H1 (cell line): Measurements from ENCODE around the gene CHAC2. TPM values are rescaled to one million over a fixed set of nuclear protein-coding genes. Genes with fewer than 3 reads are reported as not detected.

Experiments used
- CTCF ChIA-PET: fragments of 300-600 bp; sonication (Branson Sonifier 250); formaldehyde crosslinking; loops from one replicate; lab custom pipeline; 2021; ENCODE audit not compliant: partially characterized antibody; lab: Charles Lee
- POLR2A ChIA-PET: fragments of 300-600 bp; sonication (Branson Sonifier 250); formaldehyde crosslinking; loops from one replicate; lab custom pipeline; 2021; ENCODE audit warnings: inconsistent platforms; ENCODE audit not compliant: partially characterized antibody; lab: Charles Lee
- DNase-seq, 2 experiments: peaks; one replicate each; pipeline versions ENCODE4 v3.0.0 to v3.0.0-alpha.2; 2010 to 2022; ENCODE audit warnings: low spot score in 2 of 2, low read depth in 1 of 2, mixed read lengths in 1 of 2
- FAIRE-seq: peaks from 2 replicates; lab custom pipeline; 2011; peaks lifted over from hg19 to GRCh38; lab: Jason Lieb, UNC
- H2AFZ ChIP-seq: 2 replicates; pipeline ENCODE4 v1.8.1; 2012; ENCODE audit warnings: low read length, inconsistent platforms
- H2AK5ac ChIP-seq: 2 replicates; pipeline ENCODE4 v1.6.1; 2013; ENCODE audit warnings: low read depth, low read length
- H2BK120ac ChIP-seq: replicated peaks from 2 replicates; pipeline ENCODE3; 2013; ENCODE audit warnings: low read depth, low read length, inconsistent platforms
- H2BK12ac ChIP-seq: 2 replicates; pipeline ENCODE4 v1.6.1; 2013; ENCODE audit warnings: low read depth, low read length
- H2BK15ac ChIP-seq: 2 replicates; pipeline ENCODE4 v1.6.1; 2013; ENCODE audit warnings: low read length
- H2BK20ac ChIP-seq: 2 replicates; pipeline ENCODE4 v1.6.1; 2013; ENCODE audit warnings: low read length
- H2BK5ac ChIP-seq: 2 replicates; pipeline ENCODE4 v1.6.1; 2013; ENCODE audit warnings: low read depth, low read length
- H3K14ac ChIP-seq: 2 replicates; pipeline ENCODE4 v1.6.1; 2013; ENCODE audit warnings: inconsistent platforms; ENCODE audit not compliant: insufficient read length
- H3K18ac ChIP-seq: 2 replicates; pipeline ENCODE4 v1.6.1; 2013; ENCODE audit warnings: low read length; ENCODE audit errors: extremely low read depth
- H3K23ac ChIP-seq: 2 replicates; pipeline ENCODE4 v1.6.1; 2013; ENCODE audit warnings: inconsistent platforms; ENCODE audit not compliant: insufficient read length
- H3K23me2 ChIP-seq: 2 replicates; pipeline ENCODE4 v1.6.1; 2013; ENCODE audit warnings: low read depth, low read length
- H3K27ac ChIP-seq: 2 replicates; pipeline ENCODE4 v1.6.1; 2011; ENCODE audit warnings: low read depth, low read length, inconsistent platforms
- H3K27me3 ChIP-seq, 4 experiments: replicated peaks in 1 of 4; 1 replicate in 1 of 4; 2 replicates in 3 of 4; pipeline versions ENCODE4 v1.6.1 to v1.8.1; 2011 to 2013; ENCODE audit warnings: low read length in 3 of 4, mild to moderate bottlenecking in 3 of 4, inconsistent platforms in 2 of 4, mixed read lengths in 2 of 4, moderate library complexity in 1 of 4; ENCODE audit not compliant: control insufficient read depth in 3 of 4, insufficient read depth in 3 of 4; ENCODE audit errors: extremely low read depth in 1 of 4
- H3K36me3 ChIP-seq, 4 experiments: 2 replicates each; pipeline versions ENCODE4 v1.6.1 to v1.8.1; 2011 to 2013; ENCODE audit warnings: mild to moderate bottlenecking in 4 of 4, low read length in 3 of 4, moderate library complexity in 2 of 4, control low read depth in 1 of 4, inconsistent platforms in 1 of 4; ENCODE audit not compliant: insufficient read depth in 4 of 4, control insufficient read depth in 2 of 4
- H3K4ac ChIP-seq: replicated peaks from 2 replicates; pipeline ENCODE3; 2013; ENCODE audit warnings: low read length, low read depth, mixed read lengths, inconsistent platforms; ENCODE audit not compliant: insufficient read length
- H3K4me1 ChIP-seq, 4 experiments: replicated peaks in 1 of 4; 1 replicate in 1 of 4; 2 replicates in 3 of 4; pipeline versions ENCODE4 v1.6.1 to v1.8.1; 2011 to 2013; ENCODE audit warnings: low read length in 3 of 4, inconsistent platforms in 2 of 4, mixed read lengths in 1 of 4; ENCODE audit not compliant: insufficient read depth in 4 of 4, control insufficient read depth in 3 of 4
- H3K4me2 ChIP-seq, 2 experiments: 2 replicates each; pipeline versions ENCODE4 v1.6.1 to v1.8.1; 2011 to 2013; ENCODE audit warnings: low read depth in 2 of 2, low read length in 2 of 2, control low read depth in 1 of 2, inconsistent platforms in 1 of 2, mild to moderate bottlenecking in 1 of 2; ENCODE audit not compliant: insufficient read depth in 1 of 2
- H3K4me3 ChIP-seq, 4 experiments: fragments of 200-600, 300-600 bp in 1 of 4; sonication (generic), shearing (Covaris generic), sonication (Bioruptor Twin) in 1 of 4; 2 replicates each; pipeline versions ENCODE4 v1.5.1 to v1.8.1; 2011 to 2016; ENCODE audit warnings: low read length in 4 of 4, low read depth in 3 of 4, control low read depth in 2 of 4, inconsistent platforms in 2 of 4, mild to moderate bottlenecking in 2 of 4, mixed read lengths in 1 of 4, moderate library complexity in 1 of 4; ENCODE audit not compliant: insufficient read depth in 2 of 4; ENCODE audit errors: extremely low read depth in 1 of 4
- H3K56ac ChIP-seq: replicated peaks from 2 replicates; pipeline ENCODE3; 2013; ENCODE audit warnings: low read depth, mild to moderate bottlenecking, mixed read lengths, low read length, inconsistent platforms; ENCODE audit not compliant: insufficient read length
- H3K79me1 ChIP-seq: 2 replicates; pipeline ENCODE4 v1.6.1; 2013; ENCODE audit warnings: low read depth, low read length, control low read depth
- H3K79me2 ChIP-seq, 2 experiments: 2 replicates each; pipeline versions ENCODE4 v1.6.1 to v1.8.1; 2012 to 2013; ENCODE audit warnings: low read length in 2 of 2, mild to moderate bottlenecking in 2 of 2, inconsistent platforms in 1 of 2; ENCODE audit not compliant: insufficient read depth in 2 of 2, control insufficient read depth in 1 of 2
- H3K9ac ChIP-seq, 4 experiments: replicated peaks in 1 of 4; 1 replicate in 1 of 4; 2 replicates in 3 of 4; pipeline versions ENCODE4 v1.6.1 to v1.8.1; 2011 to 2013; ENCODE audit warnings: low read depth in 3 of 4, low read length in 3 of 4, control low read depth in 2 of 4, mild to moderate bottlenecking in 2 of 4, moderate library complexity in 2 of 4, inconsistent platforms in 1 of 4; ENCODE audit errors: extremely low read depth in 1 of 4
- H3K9me3 ChIP-seq, 2 experiments: 2 replicates each; pipeline versions ENCODE4 v1.6.1 to v1.8.1; 2012 to 2013; ENCODE audit warnings: mild to moderate bottlenecking in 2 of 2, moderate library complexity in 2 of 2, control low read depth in 1 of 2, inconsistent platforms in 1 of 2, low read depth in 1 of 2, low read length in 1 of 2, mixed read lengths in 1 of 2; ENCODE audit not compliant: insufficient read depth in 2 of 2
- H4K20me1 ChIP-seq, 2 experiments: replicated peaks in 1 of 2; 2 replicates each; pipeline versions ENCODE3 to v1.8.1; 2011 to 2013; ENCODE audit warnings: inconsistent platforms in 2 of 2, low read length in 2 of 2, mild to moderate bottlenecking in 1 of 2; ENCODE audit not compliant: insufficient read depth in 2 of 2, control insufficient read depth in 1 of 2
- H4K5ac ChIP-seq: 2 replicates; pipeline ENCODE4 v1.6.1; 2013; ENCODE audit warnings: low read length, low read depth, mixed read lengths, inconsistent platforms; ENCODE audit not compliant: insufficient read length
- H4K8ac ChIP-seq: 2 replicates; pipeline ENCODE4 v1.8.0; 2013; ENCODE audit warnings: mild to moderate bottlenecking, moderate library complexity, low read length, inconsistent platforms; ENCODE audit not compliant: insufficient read depth; ENCODE audit errors: extremely low read depth
- H4K91ac ChIP-seq: replicated peaks from 2 replicates; pipeline ENCODE3; 2013; ENCODE audit warnings: low read length, mixed read lengths, inconsistent platforms; ENCODE audit not compliant: insufficient read length
- ATF2 ChIP-seq: IDR thresholded peaks from 2 replicates; pipeline ENCODE4 v1.6.1; 2012; ENCODE audit warnings: low read length, inconsistent platforms
- CEBPB ChIP-seq: IDR thresholded peaks from 2 replicates; pipeline ENCODE4 v1.6.1; 2012; ENCODE audit warnings: low read depth, low read length
- CTCF ChIP-seq, 3 experiments: IDR thresholded peaks; 1 replicate in 2 of 3; 2 replicates in 1 of 3; pipeline versions ENCODE4 v1.5.1 to v1.6.1; 2011; ENCODE audit warnings: low read length in 3 of 3, mild to moderate bottlenecking in 3 of 3, inconsistent platforms in 2 of 3, low read depth in 1 of 3, moderate library complexity in 1 of 3; ENCODE audit not compliant: insufficient read depth in 1 of 3; ENCODE audit errors: control extremely low read depth in 1 of 3
- EZH2 ChIP-seq: fragments of 200-600 bp; sonication (generic); IDR thresholded peaks from 2 replicates; pipeline ENCODE4 v1.7.1; 2012; ENCODE audit warnings: low read depth, mild to moderate bottlenecking, moderate library complexity, low read length, inconsistent platforms; ENCODE audit not compliant: severe bottlenecking
- POLR2A ChIP-seq, 2 experiments: IDR thresholded peaks; 1 replicate in 1 of 2; 2 replicates in 1 of 2; pipeline ENCODE4 v1.6.1; 2011; ENCODE audit warnings: low read depth in 2 of 2, low read length in 2 of 2, mild to moderate bottlenecking in 2 of 2; ENCODE audit errors: control extremely low read depth in 1 of 2
- RFX5 ChIP-seq: IDR thresholded peaks from 2 replicates; pipeline ENCODE4 v1.6.1; 2011; ENCODE audit warnings: low read depth, low read length, improper control_type of control experiment, borderline replicate concordance
- WGBS, 2 experiments: shearing (Covaris generic) in 1 of 2; methylation state at CpG; one replicate each; pipeline versions ENCODE4 v1.1.6 to v1.1.7; 2013 to 2015; ENCODE audit warnings: low lambda C conversion rate in 2 of 2, mixed read lengths in 2 of 2, inconsistent platforms in 1 of 2, low coverage in 1 of 2, missing lambda C conversion rate in 1 of 2; ENCODE audit not compliant: insufficient replicate concordance in 2 of 2, insufficient coverage in 1 of 2, insufficient read length in 1 of 2; ENCODE audit errors: extremely low coverage in 1 of 2, missing lambda C conversion rate in 1 of 2; 5-methylcytosine and 5-hydroxymethylcytosine counted together
- polyA plus RNA-seq, 7 experiments: library from polyadenylated mRNA; depleted of rRNA in 3 of 7; stranded (reverse) in 5 of 7; unstranded in 2 of 7; fragments of >200 nt in 5 of 7; fragments of 200-250 nt in 2 of 7; gene quantifications; 1 replicate in 5 of 7; 2 replicates in 1 of 7; 4 replicates in 1 of 7; pipeline versions ENCODE4 v1.2.1 to v1.2.3, GENCODE V29; 2011 to 2013; ENCODE audit warnings: missing spikeins in 2 of 7, mixed read lengths in 2 of 7
- total RNA-seq: library from RNA; stranded (reverse); fragmentation: NEBNext Ultra II Directional; extraction: Animal tissue kit (Norgen Biotek cat#: 25700); gene quantifications from 2 replicates; pipeline ENCODE4 v1.2.1, GENCODE V29; 2021
- TF ChIP-seq, protein P1 (sequence below): IDR thresholded peaks from 2 replicates; pipeline ENCODE4 v1.6.1; 2011; ENCODE audit warnings: low read length, improper control_type of control experiment

Gene CHAC2
- total and polyA plus RNA-seq, 2 of the 8 experiments (the other 6 are each of a cell fraction or from before 2014, with no cell fraction given), result 5.4 to 11.2 TPM

DNA sequence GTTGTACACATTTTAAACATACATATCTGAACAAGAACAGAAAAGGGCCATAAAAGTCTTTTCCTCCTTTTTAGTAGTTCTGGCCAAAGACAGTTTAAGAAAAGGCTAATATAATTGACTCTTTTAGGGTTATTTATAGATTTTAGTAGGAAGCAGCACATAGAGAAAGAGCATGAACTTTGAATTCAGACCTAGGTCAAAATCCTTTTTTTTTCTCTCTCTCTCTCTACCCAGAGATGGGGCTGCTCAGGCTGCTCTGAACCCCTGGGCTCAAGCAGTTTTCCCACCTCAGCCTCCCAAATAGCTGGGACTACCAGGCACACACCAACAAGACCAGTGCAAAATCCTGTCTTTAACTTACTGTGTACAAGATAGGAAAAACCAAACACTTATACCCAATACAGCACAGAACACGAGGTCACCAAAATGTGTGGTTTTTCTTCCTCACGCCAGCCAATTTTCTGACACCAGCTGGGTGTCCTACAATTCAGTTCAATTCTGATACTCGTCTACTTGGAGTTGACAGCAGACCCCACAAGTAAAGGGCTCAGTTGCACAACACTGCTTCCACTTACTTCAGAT is 51.3 kb downstream of the CHAC2 start:
- no peak overlapping the region for H2AK5ac ChIP-seq
- no peaks in the 10 kb centered on the region for H3K79me1 ChIP-seq
- H3K18ac ChIP-seq, result no peak overlapping the region
- no peak for DNase-seq
- no peak overlapping the region for H2BK5ac ChIP-seq
- H4K20me1 ChIP-seq, result no peaks in the 10 kb centered on the region
- no peaks in the 10 kb centered on the region for H3K4me1 ChIP-seq
- H3K56ac ChIP-seq, result no peak overlapping the region
- H2BK15ac ChIP-seq, result no peak overlapping the region
- no peak overlapping the region for H4K8ac ChIP-seq
- CTCF ChIA-PET, result interaction anchor here (0.9 to 1.9 kb wide), 3 partner anchors 8 to 31 kb away, joined by 3 to 6 read pairs (median 3); partner anchors contain the start of gene ERLEC1
- H3K27me3 ChIP-seq, result no peaks in the 10 kb centered on the region
- no peak overlapping the region for H2BK120ac ChIP-seq
- no peak overlapping the region for H3K9ac ChIP-seq
- no peak overlapping the region for H3K23ac ChIP-seq
- no peak overlapping the region for H4K91ac ChIP-seq
- no peak overlapping the region for H4K5ac ChIP-seq
- H3K9me3 ChIP-seq, result no peaks in the 10 kb centered on the region
- no peak overlapping the region for H3K4me3 ChIP-seq
- H3K4ac ChIP-seq, result no peak overlapping the region
- WGBS, 2 experiments, result 77% methylated on average over 3 of the region's 3 CpGs; no CpG with 5 or more reads in 1 of the 2 experiments
- no peak overlapping the region for H2AFZ ChIP-seq
- H3K4me2 ChIP-seq, result no peak overlapping the region
- no peak overlapping the region for H2BK20ac ChIP-seq
- H3K36me3 ChIP-seq, result peaks cover 0 to 15% (median under 1%) of the 10 kb centered on the region in 4 experiments; a peak in 4 of 8 replicates
- no peak overlapping the region for H3K27ac ChIP-seq
- FAIRE-seq, result no peak
- POLR2A ChIA-PET, result interaction anchor here (0.7 to 1.3 kb wide), 3 partner anchors 10 to 28 kb away, joined by 3 to 7 read pairs (median 3); no protein-coding TSS in a partner anchor
- H3K23me2 ChIP-seq, result no peaks in the 10 kb centered on the region
- no peaks in the 10 kb centered on the region for H3K79me2 ChIP-seq
- H3K14ac ChIP-seq, result no peak overlapping the region
- no peak overlapping the region for H2BK12ac ChIP-seq
- TF ChIP-seq POLR2A (IDR thresholded peaks at IDR 0.05; ENCODE audit: control extremely low read depth in 1 of 2, low read depth in 2 of 2, low read length in 2 of 2) (no peak), RFX5 (no peak), ATF2 (no peak), EZH2 (no peak), CTCF (IDR thresholded peaks at IDR 0.05; ENCODE audit: control extremely low read depth in 1 of 3, insufficient read depth in 1 of 3, low read depth in 1 of 3, low read length in 3 of 3) (no peak), CEBPB (no peak)
- TF ChIP-seq, protein P1, sequence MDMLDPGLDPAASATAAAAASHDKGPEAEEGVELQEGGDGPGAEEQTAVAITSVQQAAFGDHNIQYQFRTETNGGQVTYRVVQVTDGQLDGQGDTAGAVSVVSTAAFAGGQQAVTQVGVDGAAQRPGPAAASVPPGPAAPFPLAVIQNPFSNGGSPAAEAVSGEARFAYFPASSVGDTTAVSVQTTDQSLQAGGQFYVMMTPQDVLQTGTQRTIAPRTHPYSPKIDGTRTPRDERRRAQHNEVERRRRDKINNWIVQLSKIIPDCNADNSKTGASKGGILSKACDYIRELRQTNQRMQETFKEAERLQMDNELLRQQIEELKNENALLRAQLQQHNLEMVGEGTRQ, result no peak
